CD14-positive monocyte (primary cell): ENCODE results near the gene ST7L. TPM values are rescaled to one million over a fixed set of nuclear protein-coding genes. Genes with fewer than 3 reads are reported as not detected.

Experiments used
- DNase-seq, 3 donors: peaks; one replicate each; pipeline ENCODE4 v3.0.0-alpha.2; 2011 to 2022
- H2AFZ ChIP-seq: 2 replicates; pipeline ENCODE4 v1.6.0; 2012; ENCODE audit warnings: mild to moderate bottlenecking, low read depth, low read length, inconsistent platforms; ENCODE audit not compliant: insufficient read depth, poor library complexity, severe bottlenecking
- H3K27ac ChIP-seq, 2 donors: 1 replicate in 1 of 2; 2 replicates in 1 of 2; pipeline ENCODE4 v1.5.1; 2012 to 2013; ENCODE audit warnings: low read length in 2 of 2, control low read depth in 1 of 2, inconsistent platforms in 1 of 2, low read depth in 1 of 2, mild to moderate bottlenecking in 1 of 2
- H3K27me3 ChIP-seq, 2 donors: one replicate each; pipeline versions ENCODE4 v1.6.0 to v1.6.1; 2011 to 2013; ENCODE audit warnings: low read length in 2 of 2; ENCODE audit not compliant: control insufficient read depth in 2 of 2, insufficient read depth in 2 of 2
- H3K36me3 ChIP-seq, 2 donors: replicated peaks in 1 of 2; 1 replicate in 1 of 2; 2 replicates in 1 of 2; pipeline versions ENCODE4 v1.5.1 to v1.6.1; 2012 to 2013; ENCODE audit warnings: low read length in 2 of 2, control low read depth in 1 of 2, inconsistent platforms in 1 of 2, mild to moderate bottlenecking in 1 of 2; ENCODE audit not compliant: insufficient read depth in 2 of 2, control insufficient read depth in 1 of 2
- H3K4me1 ChIP-seq, 2 donors: 1 replicate in 1 of 2; 2 replicates in 1 of 2; pipeline versions ENCODE4 v1.5.1 to v1.6.1; 2012 to 2013; ENCODE audit warnings: low read length in 2 of 2, control low read depth in 1 of 2, inconsistent platforms in 1 of 2, mild to moderate bottlenecking in 1 of 2, moderate library complexity in 1 of 2; ENCODE audit not compliant: insufficient read depth in 2 of 2, control insufficient read depth in 1 of 2
- H3K4me2 ChIP-seq: replicated peaks from 2 replicates; pipeline ENCODE3; 2012; ENCODE audit warnings: low read length, moderate library complexity, mild to moderate bottlenecking; ENCODE audit not compliant: poor library complexity, severe bottlenecking; ENCODE audit errors: extremely low read depth
- H3K4me3 ChIP-seq, 3 experiments: fragments of 200-600 bp in 1 of 3; sonication (generic) in 1 of 3; replicated peaks in 1 of 3; 1 replicate in 2 of 3; 2 replicates in 1 of 3; pipeline ENCODE4 v1.5.1; 2011 to 2013; ENCODE audit warnings: low read length in 3 of 3, mild to moderate bottlenecking in 3 of 3, control low read depth in 2 of 3, low read depth in 2 of 3, inconsistent platforms in 1 of 3, moderate library complexity in 1 of 3
- H3K79me2 ChIP-seq: 2 replicates; pipeline ENCODE4 v1.6.0; 2012; ENCODE audit warnings: mild to moderate bottlenecking, control low read depth, inconsistent platforms, low read length, moderate library complexity; ENCODE audit not compliant: insufficient read depth
- H3K9ac ChIP-seq: 2 replicates; pipeline ENCODE4 v1.6.0; 2017; ENCODE audit warnings: low read length, mild to moderate bottlenecking; ENCODE audit not compliant: insufficient read depth, poor library complexity, severe bottlenecking
- H3K9me3 ChIP-seq, 2 donors: replicated peaks in 1 of 2; 1 replicate in 1 of 2; 2 replicates in 1 of 2; pipeline versions ENCODE4 v1.5.1 to v1.6.1; 2012 to 2013; ENCODE audit warnings: low read length in 2 of 2, control low read depth in 1 of 2; ENCODE audit not compliant: control insufficient read depth in 1 of 2, insufficient read depth in 1 of 2
- H4K20me1 ChIP-seq: 2 replicates; pipeline ENCODE4 v1.6.0; 2012; ENCODE audit warnings: mild to moderate bottlenecking, low read length, control low read depth, moderate library complexity; ENCODE audit not compliant: insufficient read depth
- H3K27ac Mint-ChIP-seq, 7 donors: one replicate each; pipeline ENCODE4 v1.8.0; 2020; ENCODE audit warnings: mild to moderate bottlenecking in 7 of 7, mixed read lengths in 7 of 7, moderate library complexity in 6 of 7, inconsistent platforms in 2 of 7
- H3K27me3 Mint-ChIP-seq, 3 donors: one replicate each; pipeline ENCODE4 v1.8.0; 2021 to 2022; ENCODE audit warnings: low read depth in 3 of 3, mild to moderate bottlenecking in 3 of 3, mixed read lengths in 3 of 3, moderate library complexity in 3 of 3, inconsistent platforms in 1 of 3
- H3K36me3 Mint-ChIP-seq, 2 donors: one replicate each; pipeline ENCODE4 v1.8.0; 2020; ENCODE audit warnings: mixed read lengths in 2 of 2, inconsistent platforms in 1 of 2, mild to moderate bottlenecking in 1 of 2
- H3K4me1 Mint-ChIP-seq: one replicate; pipeline ENCODE4 v1.8.0; 2020; ENCODE audit warnings: mild to moderate bottlenecking, mixed read lengths
- H3K4me3 Mint-ChIP-seq, 2 donors: one replicate each; pipeline ENCODE4 v1.8.0; 2020; ENCODE audit warnings: mild to moderate bottlenecking in 2 of 2, mixed read lengths in 2 of 2, moderate library complexity in 1 of 2
- H3K9me3 Mint-ChIP-seq, 7 donors: one replicate each; pipeline ENCODE4 v1.8.0; 2020 to 2022; ENCODE audit warnings: mixed read lengths in 7 of 7, mild to moderate bottlenecking in 6 of 7, moderate library complexity in 6 of 7, inconsistent platforms in 2 of 7
- CTCF ChIP-seq: fragments of 200-600 bp; IDR thresholded peaks from one replicate; pipeline ENCODE4 v1.8.0; 2022; ENCODE audit warnings: antibody characterized with exemption, mild to moderate bottlenecking
- WGBS: methylation state at CpG from one replicate; pipeline ENCODE4 v1.1.5; 2013; ENCODE audit warnings: missing lambda C conversion rate; ENCODE audit not compliant: insufficient coverage; 5-methylcytosine and 5-hydroxymethylcytosine counted together
- intact Hi-C, 2 donors: fragments of 100-400 bp; cut with micrococcal nuclease; formaldehyde crosslinking; loops; one replicate each; pipeline versions ENCODE4 v1.15.0 to v1.15.1; 2023
- polyA minus RNA-seq: library from RNA; depleted of rRNA, polyadenylated mRNA; stranded (reverse); fragments of >200 nt; gene quantifications from 2 replicates; pipeline ENCODE4 v1.2.3, GENCODE V29; 2012
- polyA plus RNA-seq, 3 donors: library from polyadenylated mRNA; depleted of rRNA in 1 of 3; unstranded in 2 of 3; stranded (reverse) in 1 of 3; fragments of 300-500 nt in 2 of 3; fragments of >200 nt in 1 of 3; fragmentation: Illumina TruSeq in 2 of 3; gene quantifications; 1 replicate in 2 of 3; 2 replicates in 1 of 3; pipeline ENCODE4 v1.2.3, GENCODE V29; 2012 to 2021
- total RNA-seq, 12 experiments: library from RNA in 1 of 12; stranded (reverse) in 1 of 12; fragments of 120-200 nt in 1 of 12; gene quantifications; one replicate each; pipeline ENCODE4 v1.2.4 and lab custom pipeline; 2013 to 2026; ENCODE audit warnings: mixed read lengths in 6 of 12, inconsistent platforms in 1 of 12

The ST7L gene
- total RNA-seq (2013), result 19.2 TPM
- polyA plus RNA-seq (10 to 100 TPM in 1 of 3 donors, 1 to 10 TPM in 2; 5.4 to 10.0 (median 6.1) TPM), polyA minus RNA-seq (13.0 and 20.5 TPM in 2 replicates), total RNA-seq (lab: John Stamatoyannopoulos, UW) (7.5 to 27.7 (median 19.4) reads per million in 11 experiments)

GRCh38 chr1:112618721-112619517 lies at the start of gene ST7L:
Gene ST7L, minus strand, starts transcription at chr1:112619141. Its CDS starts 28 bp downstream, at chr1:112619113.
- under 1% methylated on average over 37 of the region's 48 CpGs for WGBS

More at GRCh38 chr1:112618721-112619517, at the start of gene ST7L:
- Histone ChIP-seq H3K36me3 (peaks cover 0 to 13% of the 10 kb centered on the region in 2 donors), H3K4me3 (peak within 1 kb of the TSS; percentile 80 to 96 (median 95)), H3K79me2 (peaks cover 93% of the 10 kb centered on the region), H3K9ac (peak within 1 kb of the TSS; percentile 98), H3K4me2 (peak within 1 kb of the TSS; percentile 89), H4K20me1 (peaks cover 19% of the 10 kb centered on the region), H3K4me1 (peaks cover 30 to 44% of the 10 kb centered on the region in 2 donors), H3K27me3 (no peaks in the 10 kb centered on the region), H3K9me3 (no peaks in the 10 kb centered on the region), H3K27ac (peak within 1 kb of the TSS; percentile 99 to 100), H2AFZ (peak within 1 kb of the TSS; percentile 81)
- peaks cover 38% of the 10 kb centered on the region for H3K4me1 Mint-ChIP-seq
- peak within 1 kb of the TSS; percentile 99 for H3K4me3 Mint-ChIP-seq
- TF ChIP-seq CTCF, result no peak
- H3K36me3 Mint-ChIP-seq, result peaks cover 6 to 17% of the 10 kb centered on the region in 2 donors
- peak within 1 kb of the TSS; percentile 99 to 100 (median 100) for H3K27ac Mint-ChIP-seq
- H3K27me3 Mint-ChIP-seq, result no peaks in the 10 kb centered on the region
- peaks cover 0 to 2% (median 0%) of the 10 kb centered on the region in 7 donors for H3K9me3 Mint-ChIP-seq
- intact Hi-C loops, result loop anchor here (5.0 to 10.0 kb wide), 2 partner anchors 154 to 227 kb away; no protein-coding TSS in a partner anchor
- peak in 2 of 3 donors; percentile 33 to 56 for DNase-seq
